Measurements from ENCODE around the gene ZNF750.

- TF ChIP-seq CTCF (IDR thresholded peaks at IDR 0.05 in 8 of 11, conservative IDR thresholded peaks at IDR 0.05 in 3 of 11) (no peak), POLR2A (IDR thresholded peaks at IDR 0.05) (no peak)
Observed at GRCh38 chr17:82794781-82795482, 44.9 kb downstream of the ZNF750 start.

All from spleen (tissue), 7 donors.